Measurements from ENCODE around the gene CALHM5. TPM values are rescaled to one million over a fixed set of nuclear protein-coding genes. Genes with fewer than 3 reads are reported as not detected.

The CALHM5 gene
- total and polyA plus RNA-seq, 9 of the 15 experiments (the other 6 are each of a cell fraction or from before 2014, with no cell fraction given), result under 0.01 to 0.05 (median 0.02) TPM; not detected in 2

GRCh38 chr6:116561377-116562018 is 50.1 kb downstream of the CALHM5 start (continued):
- TF ChIP-seq ELK1 (CRISPR knock-in tag; IDR thresholded peaks at IDR 0.05) (no peak), ZNF76 (CRISPR knock-in tag; IDR thresholded peaks at IDR 0.05; ENCODE audit: borderline replicate concordance) (no peak), SMC3 (conservative IDR thresholded peaks at IDR 0.05; ENCODE audit: insufficient read depth, low read depth, low read length) (peak; percentile 53; the same call in 1 of the 2 replicates), ZNF318 (IDR thresholded peaks at IDR 0.05; ENCODE audit: borderline replicate concordance in 1 of 2, low read depth in 1 of 2) (no peak), SOX6 (IDR thresholded peaks at IDR 0.05) (no peak), ZBTB5 (IDR thresholded peaks at IDR 0.05) (no peak), CEBPZ (IDR thresholded peaks at IDR 0.05; ENCODE audit: borderline replicate concordance, low read depth, low read length) (no peak), ZNF717 (CRISPR knock-in tag; IDR thresholded peaks at IDR 0.05) (no peak), ARNT (IDR thresholded peaks at IDR 0.05) (no peak), NCOA4 (IDR thresholded peaks at IDR 0.05; ENCODE audit: partially characterized antibody) (no peak)
